Measurements from ENCODE around the gene PTPRM.

The PTPRM gene

GRCh38 chr18:7567474-7568425, 634 bp downstream of the PTPRM start:
- no CpG with 5 or more reads among the region's 109 CpGs for WGBS (ENCODE audit: insufficient coverage, insufficient read length)
- Histone ChIP-seq H3K36me3 (ENCODE audit: control insufficient read depth, insufficient read depth, low read length) (no peaks in the 10 kb centered on the region), H3K4me3 (ENCODE audit: low read length) (peak overlapping the region; percentile 96; the same call in 1 of the 2 replicates), H3K9me3 (ENCODE audit: control insufficient read depth, insufficient read depth, low read length) (no peaks in the 10 kb centered on the region), H3K4me1 (ENCODE audit: control insufficient read depth, insufficient read depth, low read length) (no peaks in the 10 kb centered on the region), H3K27ac (ENCODE audit: low read length) (no peak overlapping the region), H3K27me3 (ENCODE audit: control insufficient read depth, insufficient read depth, low read length) (peaks cover 10% of the 10 kb centered on the region; the same call in 1 of the 2 replicates)
- no peak for DNase-seq (ENCODE audit: low read depth, low spot score)

GRCh38 chr18:7568426-7568825, 1.3 kb downstream of the PTPRM start:
- Histone ChIP-seq H3K27ac (ENCODE audit: low read length) (no peak overlapping the region), H3K27me3 (ENCODE audit: control insufficient read depth, insufficient read depth, low read length) (peaks cover 10% of the 10 kb centered on the region; the same call in 1 of the 2 replicates), H3K9me3 (ENCODE audit: control insufficient read depth, insufficient read depth, low read length) (no peaks in the 10 kb centered on the region), H3K36me3 (ENCODE audit: control insufficient read depth, insufficient read depth, low read length) (no peaks in the 10 kb centered on the region), H3K4me1 (ENCODE audit: control insufficient read depth, insufficient read depth, low read length) (no peaks in the 10 kb centered on the region), H3K4me3 (ENCODE audit: low read length) (peak overlapping the region; percentile 96)
- WGBS (ENCODE audit: insufficient coverage, insufficient read length) = no CpG with 5 or more reads among the region's 44 CpGs
- no peak for DNase-seq (ENCODE audit: low read depth, low spot score)

DNA sequence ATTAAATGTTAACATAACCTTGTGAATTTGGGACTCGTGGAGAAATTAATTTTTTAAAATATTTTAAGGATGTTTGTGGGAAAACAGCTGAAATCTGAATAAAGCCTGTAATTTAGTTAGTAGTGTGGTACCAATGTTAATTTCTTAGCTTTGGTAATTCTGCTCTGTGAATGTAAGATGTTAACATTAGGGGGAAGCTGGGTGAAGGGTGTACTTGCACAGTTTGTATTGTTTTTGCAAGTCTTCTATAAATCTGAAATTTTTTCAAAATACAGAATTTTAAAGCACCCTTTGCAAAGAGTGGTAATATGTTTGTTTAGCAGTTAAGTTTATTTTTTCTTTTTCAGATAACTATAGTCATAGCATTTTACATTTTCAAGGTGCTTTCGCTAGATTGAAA, 4.5 kb downstream of the PTPRM start:
- no peak for DNase-seq (ENCODE audit: low read depth, low spot score)
- H3K27ac ChIP-seq (ENCODE audit: low read length) = no peak overlapping the region
- WGBS (ENCODE audit: insufficient coverage, insufficient read length) = 100% methylated on average over 1 of the region's 2 CpGs

GRCh38 chr18:7572822-7573221, 5.7 kb downstream of the PTPRM start:
- H3K27ac ChIP-seq (ENCODE audit: low read length) = no peak overlapping the region
- peaks cover 6% of the 10 kb centered on the region; the same call in 1 of the 2 replicates for H3K27me3 ChIP-seq (ENCODE audit: control insufficient read depth, insufficient read depth, low read length)
- DNase-seq (ENCODE audit: low read depth, low spot score) = no peak
- no peaks in the 10 kb centered on the region for H3K36me3 ChIP-seq (ENCODE audit: control insufficient read depth, insufficient read depth, low read length)
- no peaks in the 10 kb centered on the region for H3K9me3 ChIP-seq (ENCODE audit: control insufficient read depth, insufficient read depth, low read length)
- H3K4me3 ChIP-seq (ENCODE audit: low read length) = no peak overlapping the region
- WGBS (ENCODE audit: insufficient coverage, insufficient read length) = no CpG with 5 or more reads among the region's 2 CpGs
- H3K4me1 ChIP-seq (ENCODE audit: control insufficient read depth, insufficient read depth, low read length) = no peaks in the 10 kb centered on the region; the same call in 1 of the 2 replicates

More for the DNA sequence above, 4.5 kb downstream of the PTPRM start:
- no peaks in the 10 kb centered on the region for H3K9me3 ChIP-seq (ENCODE audit: control insufficient read depth, insufficient read depth, low read length)
- no peaks in the 10 kb centered on the region for H3K36me3 ChIP-seq (ENCODE audit: control insufficient read depth, insufficient read depth, low read length)
- no peaks in the 10 kb centered on the region; the same call in 1 of the 2 replicates for H3K4me1 ChIP-seq (ENCODE audit: control insufficient read depth, insufficient read depth, low read length)
- peaks cover 6% of the 10 kb centered on the region; the same call in 1 of the 2 replicates for H3K27me3 ChIP-seq (ENCODE audit: control insufficient read depth, insufficient read depth, low read length)
- H3K4me3 ChIP-seq (ENCODE audit: low read length) = no peak overlapping the region

DNA sequence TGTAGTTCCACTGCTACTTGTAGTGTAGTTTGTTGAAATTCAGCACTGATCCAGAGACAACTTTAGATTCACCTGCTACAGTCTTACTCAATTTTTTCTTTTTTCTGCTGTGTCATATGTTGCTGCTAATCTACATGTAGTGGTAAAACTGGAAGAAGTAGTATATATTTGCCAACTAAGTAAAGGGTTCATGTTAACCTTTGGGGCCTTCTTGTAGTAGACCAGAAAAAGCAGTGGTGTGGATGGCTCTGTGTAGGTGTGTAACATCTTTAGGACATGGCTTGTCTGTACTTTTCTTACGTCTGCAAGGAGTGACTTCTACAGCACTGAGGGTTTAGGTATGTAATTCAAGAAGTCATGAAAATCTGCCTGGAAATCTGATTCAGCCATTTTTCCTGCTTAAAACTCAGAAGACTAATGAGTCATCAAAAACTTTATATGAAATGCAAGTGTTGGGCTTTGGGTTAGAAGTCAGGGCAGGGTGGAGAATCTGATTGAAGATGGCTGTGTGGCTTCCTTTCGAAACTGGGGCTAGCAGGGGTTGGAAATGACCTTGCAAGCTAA, 8.4 kb downstream of the PTPRM start:
- Histone ChIP-seq H3K9me3 (ENCODE audit: control insufficient read depth, insufficient read depth, low read length) (no peaks in the 10 kb centered on the region), H3K4me3 (ENCODE audit: low read length) (no peak overlapping the region), H3K4me1 (ENCODE audit: control insufficient read depth, insufficient read depth, low read length) (peaks cover 1% of the 10 kb centered on the region; the same call in 1 of the 2 replicates), H3K27ac (ENCODE audit: low read length) (no peak overlapping the region), H3K36me3 (ENCODE audit: control insufficient read depth, insufficient read depth, low read length) (no peaks in the 10 kb centered on the region), H3K27me3 (ENCODE audit: control insufficient read depth, insufficient read depth, low read length) (no peaks in the 10 kb centered on the region)
- WGBS (ENCODE audit: insufficient coverage, insufficient read length) = no CpG with 5 or more reads among the region's 2 CpGs
- no peak for DNase-seq (ENCODE audit: low read depth, low spot score)

DNA sequence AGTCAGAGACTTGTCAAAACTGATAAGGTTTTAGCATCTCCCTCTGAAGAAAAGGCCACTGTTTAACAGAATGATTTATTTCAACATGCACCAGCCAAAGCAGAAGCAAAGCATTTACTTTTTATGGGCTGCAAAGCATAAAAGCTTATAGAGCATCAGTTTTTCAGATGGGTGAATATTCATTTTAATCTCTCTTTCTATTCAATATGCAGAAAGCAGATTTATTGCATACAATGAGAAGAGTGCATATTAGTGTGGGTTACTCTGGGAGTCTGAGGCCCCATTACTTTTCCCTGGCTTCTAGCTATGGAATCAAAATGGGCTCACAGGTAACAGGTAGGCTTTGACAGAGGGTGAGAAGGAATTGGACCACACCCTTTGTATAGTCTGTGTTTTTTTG, 9.0 kb downstream of the PTPRM start:
- H3K36me3 ChIP-seq (ENCODE audit: control insufficient read depth, insufficient read depth, low read length) = no peaks in the 10 kb centered on the region
- no peak for DNase-seq (ENCODE audit: low read depth, low spot score)
- H3K4me1 ChIP-seq (ENCODE audit: control insufficient read depth, insufficient read depth, low read length) = peaks cover 1% of the 10 kb centered on the region; the same call in 1 of the 2 replicates
- no peaks in the 10 kb centered on the region for H3K27me3 ChIP-seq (ENCODE audit: control insufficient read depth, insufficient read depth, low read length)
- H3K27ac ChIP-seq (ENCODE audit: low read length) = no peak overlapping the region
- H3K9me3 ChIP-seq (ENCODE audit: control insufficient read depth, insufficient read depth, low read length) = no peaks in the 10 kb centered on the region
- H3K4me3 ChIP-seq (ENCODE audit: low read length) = no peak overlapping the region

DNA sequence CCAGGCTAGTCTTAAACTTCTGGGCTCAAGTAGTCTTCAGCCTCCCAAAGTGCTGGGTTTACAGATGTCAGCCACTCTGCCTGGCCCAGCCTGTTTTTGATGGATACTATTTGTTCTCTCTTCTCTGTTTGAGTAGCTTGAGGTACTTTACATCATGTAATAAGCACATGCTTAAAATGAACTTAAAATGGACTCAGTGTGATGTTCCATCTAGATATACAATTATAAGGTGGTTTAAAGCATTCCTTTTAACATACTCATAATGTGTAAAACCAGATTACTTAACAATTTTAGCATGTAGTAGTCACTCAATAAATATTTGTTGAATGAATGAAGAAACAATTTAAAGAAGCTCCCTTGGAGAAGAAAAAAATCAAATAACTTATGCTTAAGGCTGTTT, 9.6 kb downstream of the PTPRM start:
- Histone ChIP-seq H3K27ac (ENCODE audit: low read length) (no peak overlapping the region), H3K27me3 (ENCODE audit: control insufficient read depth, insufficient read depth, low read length) (no peaks in the 10 kb centered on the region), H3K4me3 (ENCODE audit: low read length) (no peak overlapping the region), H3K36me3 (ENCODE audit: control insufficient read depth, insufficient read depth, low read length) (no peaks in the 10 kb centered on the region), H3K4me1 (ENCODE audit: control insufficient read depth, insufficient read depth, low read length) (peaks cover 1% of the 10 kb centered on the region; the same call in 1 of the 2 replicates), H3K9me3 (ENCODE audit: control insufficient read depth, insufficient read depth, low read length) (no peaks in the 10 kb centered on the region)
- DNase-seq (ENCODE audit: low read depth, low spot score) = no peak

- H3K27ac ChIP-seq (ENCODE audit: low read length) = no peak overlapping the region
These were observed 10.6 kb downstream of the PTPRM start for GRCh38 chr18:7577706-7578105.

GRCh38 chr18:7579176-7579917, 12.2 kb downstream of the PTPRM start:
- WGBS (ENCODE audit: insufficient coverage, insufficient read length) = no CpG with 5 or more reads among the region's 3 CpGs
- Histone ChIP-seq H3K27me3 (ENCODE audit: control insufficient read depth, insufficient read depth, low read length) (no peaks in the 10 kb centered on the region), H3K4me3 (ENCODE audit: low read length) (no peak overlapping the region), H3K36me3 (ENCODE audit: control insufficient read depth, insufficient read depth, low read length) (no peaks in the 10 kb centered on the region), H3K4me1 (ENCODE audit: control insufficient read depth, insufficient read depth, low read length) (peaks cover 1% of the 10 kb centered on the region; the same call in 1 of the 2 replicates), H3K27ac (ENCODE audit: low read length) (no peak overlapping the region), H3K9me3 (ENCODE audit: control insufficient read depth, insufficient read depth, low read length) (no peaks in the 10 kb centered on the region)
- DNase-seq (ENCODE audit: low read depth, low spot score) = no peak

More at GRCh38 chr18:7577706-7578105, 10.6 kb downstream of the PTPRM start:
- H3K4me3 ChIP-seq (ENCODE audit: low read length) = no peak overlapping the region
- WGBS (ENCODE audit: insufficient coverage, insufficient read length) = no CpG with 5 or more reads among the region's 1 CpG
- H3K4me1 ChIP-seq (ENCODE audit: control insufficient read depth, insufficient read depth, low read length) = peaks cover 1% of the 10 kb centered on the region; the same call in 1 of the 2 replicates
- no peak for DNase-seq (ENCODE audit: low read depth, low spot score)
- no peaks in the 10 kb centered on the region for H3K27me3 ChIP-seq (ENCODE audit: control insufficient read depth, insufficient read depth, low read length)
- no peaks in the 10 kb centered on the region for H3K36me3 ChIP-seq (ENCODE audit: control insufficient read depth, insufficient read depth, low read length)
- H3K9me3 ChIP-seq (ENCODE audit: control insufficient read depth, insufficient read depth, low read length) = no peaks in the 10 kb centered on the region

GRCh38 chr18:7579918-7580542, 12.9 kb downstream of the PTPRM start:
- no peak for DNase-seq (ENCODE audit: low read depth, low spot score)
- Histone ChIP-seq H3K27me3 (ENCODE audit: control insufficient read depth, insufficient read depth, low read length) (no peaks in the 10 kb centered on the region), H3K4me3 (ENCODE audit: low read length) (no peak overlapping the region), H3K36me3 (ENCODE audit: control insufficient read depth, insufficient read depth, low read length) (no peaks in the 10 kb centered on the region), H3K27ac (ENCODE audit: low read length) (no peak overlapping the region), H3K4me1 (ENCODE audit: control insufficient read depth, insufficient read depth, low read length) (peaks cover 1% of the 10 kb centered on the region; the same call in 1 of the 2 replicates), H3K9me3 (ENCODE audit: control insufficient read depth, insufficient read depth, low read length) (no peaks in the 10 kb centered on the region)
- WGBS (ENCODE audit: insufficient coverage, insufficient read length) = no CpG with 5 or more reads among the region's 4 CpGs

All from iPS DF 6.9 (cell line).